Glomerular visceral epithelial cell (primary cell): ENCODE measurements around the gene MLX.
A peak's percentile ranks its signal among the peaks of the same experiment; 100 is the strongest.
"Not testable (repeated sequence)": the region's sequence is repeated elsewhere in the genome, so short reads cannot be mapped to it uniquely, and the experiment has no call there.

Source experiments
- DNase-seq: peaks from one replicate; pipeline ENCODE4 v3.0.0-alpha.2; 2016; ENCODE audit errors: extremely low spot score

The MLX gene

DNA sequence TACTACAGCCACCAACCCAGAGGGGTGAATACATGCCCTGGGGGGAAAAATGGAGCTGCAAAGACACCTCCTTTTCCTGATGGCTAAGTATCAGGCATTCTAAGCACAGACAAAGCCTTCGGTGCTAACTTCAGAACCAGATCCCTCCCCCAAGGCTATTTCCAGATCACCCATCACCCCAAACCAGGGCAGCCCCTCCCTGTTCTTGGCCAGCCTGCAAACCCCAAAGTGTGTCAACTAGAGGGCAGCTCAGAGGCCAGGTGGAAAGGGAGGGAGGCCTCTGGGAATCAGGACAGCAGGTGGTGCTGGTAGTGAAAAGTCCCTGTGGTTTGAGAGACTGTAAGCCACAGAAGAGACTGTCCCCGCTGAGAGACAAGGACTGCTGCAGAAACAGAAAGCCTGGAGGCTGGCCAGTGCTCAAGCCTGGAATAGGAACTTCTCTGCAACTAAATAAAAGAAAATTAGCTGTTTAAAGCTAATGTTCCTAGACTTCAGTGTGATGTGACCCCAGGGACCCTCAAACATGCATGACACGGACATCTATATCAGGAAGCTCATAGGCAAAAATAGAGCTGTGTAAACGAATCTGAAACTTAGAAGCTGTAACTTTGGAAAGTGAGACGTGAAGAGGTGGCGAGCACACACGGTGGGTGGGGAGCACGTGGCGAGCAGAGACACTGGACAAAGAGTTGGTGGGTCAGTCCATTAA is 51.7 kb downstream of the MLX start:
- peak; percentile 52 for DNase-seq

DNA sequence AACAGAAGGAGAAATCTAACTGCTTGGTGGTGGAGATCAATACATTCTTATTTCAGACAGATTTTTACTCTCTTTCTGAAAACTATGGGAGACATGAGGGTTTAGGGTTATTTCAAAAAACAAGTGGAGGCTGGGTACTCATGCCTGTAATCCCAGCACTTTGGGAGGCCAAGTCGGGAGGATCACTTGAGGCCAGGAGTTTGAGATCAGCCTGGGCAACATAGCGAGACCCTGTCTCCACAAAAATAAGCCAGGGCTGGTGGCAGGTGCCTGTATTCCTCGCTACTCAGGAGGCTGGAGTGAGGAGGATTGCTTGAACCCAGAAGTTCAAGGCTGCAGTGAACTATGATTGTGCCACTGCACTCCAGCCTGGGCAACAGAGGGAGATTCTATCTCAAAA is 55.1 kb downstream of the MLX start:
- not testable (repeated sequence) for DNase-seq
